Brain microvascular endothelial cell (primary cell): Measurements from ENCODE around the gene HLA-E.

Experiments used
- DNase-seq: peaks from one replicate; pipeline ENCODE4 v3.0.0-alpha.2; 2020
- H3K27ac ChIP-seq: fragments of 250-450 bp; sonication (Bioruptor Pico); 2 replicates; pipeline ENCODE4 v1.5.1; 2020; ENCODE audit warnings: mild to moderate bottlenecking, moderate library complexity
- H3K27me3 ChIP-seq: fragments of 250-450 bp; sonication (Bioruptor Pico); replicated peaks from 2 replicates; pipeline ENCODE4 v1.5.1; 2020; ENCODE audit warnings: mild to moderate bottlenecking
- H3K36me3 ChIP-seq: fragments of 250-450 bp; sonication (Bioruptor Pico); replicated peaks from 2 replicates; pipeline ENCODE4 v1.5.1; 2020; ENCODE audit warnings: mild to moderate bottlenecking
- H3K4me3 ChIP-seq: 2 replicates; pipeline ENCODE4 v1.5.1; 2011; ENCODE audit warnings: low read depth, mild to moderate bottlenecking, control low read depth, low read length, moderate library complexity
- CTCF ChIP-seq: IDR thresholded peaks from 2 replicates; pipeline ENCODE4 v1.5.1; 2011; ENCODE audit warnings: low read depth, mild to moderate bottlenecking, moderate library complexity, low read length, control low read depth, inconsistent platforms; ENCODE audit errors: missing control alignments
- in situ Hi-C: cut with HindIII; loops from 2 replicates; pipeline ENCODE4 v1.10.0; 2017; ENCODE audit warnings: low sequenced_read_pairs, low pct_ligation_motif_present

Gene HLA-E

GRCh38 chr6:30459145-30459544 lies 30.2 kb upstream of the HLA-E start:
- no peak for DNase-seq
- H3K27ac ChIP-seq, result no peak overlapping the region
- in situ Hi-C loops, result no loop called here
- H3K36me3 ChIP-seq, result no peaks in the 10 kb centered on the region
- peaks cover 72% of the 10 kb centered on the region for H3K27me3 ChIP-seq
- H3K4me3 ChIP-seq, result no peak overlapping the region
- no peak for TF ChIP-seq CTCF

GRCh38 chr6:30461055-30461454 lies 28.3 kb upstream of the HLA-E start:
- in situ Hi-C loops, result no loop called here
- DNase-seq, result no peak
- Histone ChIP-seq H3K27ac (no peak overlapping the region), H3K27me3 (peaks cover 80% of the 10 kb centered on the region), H3K4me3 (no peak overlapping the region), H3K36me3 (no peaks in the 10 kb centered on the region)
- TF ChIP-seq CTCF, result no peak

- in situ Hi-C loops, result no loop called here
- H3K4me3 ChIP-seq, result no peak overlapping the region
- H3K36me3 ChIP-seq, result no peaks in the 10 kb centered on the region
- H3K27ac ChIP-seq, result no peak overlapping the region
- DNase-seq, result no peak
- no peak for TF ChIP-seq CTCF
- peaks cover 84% of the 10 kb centered on the region for H3K27me3 ChIP-seq
Observed at GRCh38 chr6:30462482-30462881, 26.8 kb upstream of the HLA-E start.

GRCh38 chr6:30463242-30463641 lies 26.1 kb upstream of the HLA-E start:
- in situ Hi-C loops, result no loop called here
- TF ChIP-seq CTCF, result no peak
- Histone ChIP-seq H3K36me3 (no peaks in the 10 kb centered on the region), H3K27me3 (peaks cover 83% of the 10 kb centered on the region), H3K27ac (no peak overlapping the region), H3K4me3 (no peak overlapping the region)
- DNase-seq, result no peak

GRCh38 chr6:30463651-30464618 lies 25.4 kb upstream of the HLA-E start:
- Histone ChIP-seq H3K27ac (no peak overlapping the region), H3K4me3 (no peak overlapping the region), H3K27me3 (peaks cover 80% of the 10 kb centered on the region), H3K36me3 (no peaks in the 10 kb centered on the region)
- TF ChIP-seq CTCF, result no peak
- in situ Hi-C loops, result no loop called here
- DNase-seq, result no peak
